Measurements from ENCODE around the gene SCNN1A. TPM values are rescaled to one million over a fixed set of nuclear protein-coding genes. Genes with fewer than 3 reads are reported as not detected.

SCNN1A gene
- total RNA-seq, 1 donor from 2014 or later, result 14.3 TPM

DNA sequence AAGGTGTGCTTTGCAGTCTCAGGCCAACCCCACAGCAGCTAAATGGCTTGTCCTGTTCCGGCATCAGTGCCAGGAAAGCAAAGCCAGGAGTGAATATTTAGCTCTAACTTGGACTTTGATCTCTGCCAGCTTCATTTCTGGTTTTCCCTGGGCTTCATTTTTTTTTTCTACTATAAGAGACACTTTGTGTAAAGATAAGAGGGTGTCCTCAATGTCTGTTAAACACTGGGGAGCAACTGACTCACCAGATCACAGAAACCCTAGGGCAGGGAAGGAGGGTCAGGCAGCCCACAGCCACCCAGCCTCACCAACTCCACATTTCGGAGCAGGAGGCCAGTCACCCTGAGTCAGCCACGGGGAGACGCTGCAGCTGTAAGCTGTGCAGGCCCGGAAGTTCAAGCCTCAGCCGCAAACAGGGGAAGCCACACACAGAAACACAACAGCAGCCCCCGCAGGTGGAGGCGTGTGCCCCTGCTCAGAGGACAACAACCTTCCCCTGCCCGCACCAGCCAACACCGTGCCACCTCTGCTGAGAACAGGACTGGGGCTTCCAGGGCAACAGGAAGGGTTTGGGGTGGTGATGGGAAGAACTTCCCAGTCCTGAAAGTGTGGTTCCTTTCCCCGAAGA, 39.8 kb downstream of the SCNN1A start:
- Histone ChIP-seq H3K4me3 (peak overlapping the region; percentile 90 to 93), H3K9me3 (no peaks in the 10 kb centered on the region), H3K27me3 (no peaks in the 10 kb centered on the region), H3K4me1 (peaks cover 24 to 52% of the 10 kb centered on the region in 2 donors), H3K27ac (peak overlapping the region; percentile 97 to 98), H3K36me3 (peaks cover 41 to 43% of the 10 kb centered on the region in 2 donors)
- intact Hi-C loops (cut with DNase I), result loop anchor here (1.0 to 5.0 kb wide), 6 partner anchors 10 to 199 kb away; partner anchors contain the start of genes GAPDH, LTBR and VAMP1
- DNase-seq (ENCODE audit: low spot score in 2 of 2), result peak; percentile 65 to 94
- TF ChIP-seq, protein P1, sequence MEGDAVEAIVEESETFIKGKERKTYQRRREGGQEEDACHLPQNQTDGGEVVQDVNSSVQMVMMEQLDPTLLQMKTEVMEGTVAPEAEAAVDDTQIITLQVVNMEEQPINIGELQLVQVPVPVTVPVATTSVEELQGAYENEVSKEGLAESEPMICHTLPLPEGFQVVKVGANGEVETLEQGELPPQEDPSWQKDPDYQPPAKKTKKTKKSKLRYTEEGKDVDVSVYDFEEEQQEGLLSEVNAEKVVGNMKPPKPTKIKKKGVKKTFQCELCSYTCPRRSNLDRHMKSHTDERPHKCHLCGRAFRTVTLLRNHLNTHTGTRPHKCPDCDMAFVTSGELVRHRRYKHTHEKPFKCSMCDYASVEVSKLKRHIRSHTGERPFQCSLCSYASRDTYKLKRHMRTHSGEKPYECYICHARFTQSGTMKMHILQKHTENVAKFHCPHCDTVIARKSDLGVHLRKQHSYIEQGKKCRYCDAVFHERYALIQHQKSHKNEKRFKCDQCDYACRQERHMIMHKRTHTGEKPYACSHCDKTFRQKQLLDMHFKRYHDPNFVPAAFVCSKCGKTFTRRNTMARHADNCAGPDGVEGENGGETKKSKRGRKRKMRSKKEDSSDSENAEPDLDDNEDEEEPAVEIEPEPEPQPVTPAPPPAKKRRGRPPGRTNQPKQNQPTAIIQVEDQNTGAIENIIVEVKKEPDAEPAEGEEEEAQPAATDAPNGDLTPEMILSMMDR (IDR thresholded peaks at IDR 0.05), result peak; percentile 43 to 71 (median 69)

DNA sequence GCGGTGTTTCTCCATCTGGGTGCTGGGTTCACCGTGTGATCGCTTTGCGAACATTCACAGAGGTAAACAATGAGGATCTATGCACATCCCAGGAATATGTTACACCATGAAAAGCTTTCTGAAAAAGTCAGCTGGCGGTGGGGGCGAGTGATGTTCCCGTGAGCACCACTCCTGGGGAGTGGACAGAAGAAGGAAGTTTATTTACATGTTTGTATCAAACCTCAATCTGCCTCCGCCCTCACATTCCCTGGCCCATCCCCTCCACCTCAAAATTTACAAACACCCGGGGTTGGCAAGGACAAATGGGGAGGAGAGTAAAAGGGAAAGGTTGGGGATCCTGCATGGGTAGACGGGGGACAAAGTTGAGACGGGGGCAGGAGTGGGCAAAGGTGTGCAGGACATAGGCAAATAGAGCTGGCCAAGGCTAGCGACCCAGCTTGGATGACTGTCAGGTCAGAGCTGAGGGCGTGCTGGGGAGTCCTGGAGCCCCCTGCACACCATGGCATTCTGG, 40.4 kb downstream of the SCNN1A start:
- H3K4me1 ChIP-seq, result peaks cover 24 to 56% of the 10 kb centered on the region in 2 donors
- peak overlapping the region; percentile 97 to 98 for H3K27ac ChIP-seq
- intact Hi-C loops (cut with DNase I), result loop anchor here (5.0 kb wide), 2 partner anchors 108 to 137 kb away; partner anchors contain the start of gene VAMP1
- H3K4me3 ChIP-seq, result peak overlapping the region; percentile 90 to 93
- H3K36me3 ChIP-seq, result peaks cover 45 to 48% of the 10 kb centered on the region in 2 donors
- H3K9me3 ChIP-seq, result no peaks in the 10 kb centered on the region
- DNase-seq (ENCODE audit: low spot score in 2 of 2), result no peak
- TF ChIP-seq, protein P1 (IDR thresholded peaks at IDR 0.05), result no peak
- H3K27me3 ChIP-seq, result no peaks in the 10 kb centered on the region

DNA sequence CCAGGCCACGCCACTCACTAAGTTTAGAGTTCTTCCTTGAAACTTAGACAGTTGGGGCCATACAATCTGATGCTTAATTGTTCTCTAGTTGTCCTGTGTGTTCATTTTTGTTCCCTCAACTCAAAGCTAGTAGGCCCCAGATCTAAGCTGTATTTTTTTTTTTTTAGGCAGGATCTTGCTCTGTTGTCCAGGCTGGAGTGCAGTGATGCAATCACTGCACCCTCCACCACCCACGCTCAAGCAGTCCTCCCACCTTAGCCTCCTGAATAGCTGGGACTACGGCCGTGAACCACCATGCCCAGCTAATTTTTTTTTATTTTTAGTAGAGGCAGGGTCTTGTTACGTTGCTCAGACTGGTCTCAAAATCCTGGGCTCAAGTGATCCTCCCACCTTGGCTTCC, 41.0 kb downstream of the SCNN1A start:
- peaks cover 51 to 55% of the 10 kb centered on the region in 2 donors for H3K36me3 ChIP-seq

DNA sequence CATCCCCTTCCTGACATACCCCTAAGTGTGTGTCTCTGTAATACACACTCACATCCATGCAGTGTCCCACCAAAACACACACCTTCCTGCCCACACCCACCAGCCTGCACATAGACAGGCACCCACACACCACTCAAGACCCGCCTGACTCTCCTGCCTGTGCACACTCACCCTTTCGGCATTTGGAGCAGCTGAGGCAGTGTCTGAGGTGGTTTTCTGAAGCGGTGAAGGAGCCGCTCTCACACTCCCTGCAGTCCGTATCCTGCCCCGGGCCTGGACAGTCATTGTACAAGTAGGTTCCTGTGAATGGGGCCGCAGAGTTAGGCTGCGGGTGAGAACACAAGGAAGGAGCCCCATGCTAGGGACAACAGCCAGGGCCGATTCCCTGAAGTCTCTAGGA, 41.8 kb downstream of the SCNN1A start:
- peaks cover 24 to 54% of the 10 kb centered on the region in 2 donors for H3K4me1 ChIP-seq
- peak overlapping the region; percentile 97 to 98 for H3K27ac ChIP-seq
- H3K27me3 ChIP-seq, result no peaks in the 10 kb centered on the region
- intact Hi-C loops (cut with DNase I), result no loop called here
- H3K36me3 ChIP-seq, result peaks cover 59 to 63% of the 10 kb centered on the region in 2 donors
- H3K4me3 ChIP-seq, result no peak overlapping the region
- TF ChIP-seq, protein P1 (IDR thresholded peaks at IDR 0.05), result no peak
- no peaks in the 10 kb centered on the region for H3K9me3 ChIP-seq
- DNase-seq (ENCODE audit: low spot score in 2 of 2), result no peak

More for the DNA sequence above, 41.0 kb downstream of the SCNN1A start:
- TF ChIP-seq, protein P1 (IDR thresholded peaks at IDR 0.05), result no peak
- Histone ChIP-seq H3K9me3 (no peaks in the 10 kb centered on the region), H3K27me3 (no peaks in the 10 kb centered on the region), H3K4me1 (peaks cover 24 to 56% of the 10 kb centered on the region in 2 donors), H3K27ac (peak overlapping the region; percentile 97 to 98), H3K4me3 (peak overlapping the region; percentile 90 to 93)
- no peak for DNase-seq (ENCODE audit: low spot score in 2 of 2)
- intact Hi-C loops (cut with DNase I), result no loop called here

DNA sequence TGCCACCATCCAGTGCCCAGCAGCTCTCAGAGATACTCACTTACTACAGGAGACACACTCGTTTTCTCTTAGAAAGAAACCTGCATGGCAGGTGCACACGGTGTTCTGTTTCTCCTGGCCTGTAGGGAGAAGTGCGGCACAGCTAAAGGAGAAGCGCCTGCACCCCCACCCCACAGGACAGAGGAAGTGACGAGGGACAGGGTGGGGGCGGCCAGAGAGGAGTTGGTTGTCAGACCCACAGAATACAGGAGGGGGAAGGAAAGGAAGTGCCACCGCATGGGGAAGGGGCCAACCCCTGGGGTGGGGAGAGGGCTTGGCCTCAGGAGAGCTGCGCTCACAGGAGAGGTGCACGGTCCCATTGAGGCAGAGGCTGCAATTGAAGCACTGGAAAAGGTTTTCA, 42.3 kb downstream of the SCNN1A start:
- no peak for DNase-seq (ENCODE audit: low spot score in 2 of 2)
- no peak overlapping the region for H3K4me3 ChIP-seq
- peak overlapping the region in 1 of 2 donors; percentile 49 for H3K27ac ChIP-seq
- H3K36me3 ChIP-seq, result peaks cover 64 to 68% of the 10 kb centered on the region in 2 donors
- H3K4me1 ChIP-seq, result peaks cover 24 to 52% of the 10 kb centered on the region in 2 donors
- TF ChIP-seq, protein P1 (IDR thresholded peaks at IDR 0.05), result no peak
- H3K27me3 ChIP-seq, result no peaks in the 10 kb centered on the region
- H3K9me3 ChIP-seq, result no peaks in the 10 kb centered on the region
- intact Hi-C loops (cut with DNase I), result no loop called here
